Liver (tissue), 3 donors: ENCODE results near the gene B4GALT3.
A peak's percentile ranks its signal among the peaks of the same experiment; 100 is the strongest.

ENCODE experiments used
- ATF3 ChIP-seq: IDR thresholded peaks from 2 replicates; pipeline ENCODE4 v1.6.1; 2016; ENCODE audit warnings: antibody characterized with exemption
- CTCF ChIP-seq: fragments of 150-350 bp; IDR thresholded peaks from 2 replicates; pipeline ENCODE4 v1.5.1; 2017; ENCODE audit warnings: improper control_type of control experiment, low read depth, low read length; ENCODE audit not compliant: missing input control
- FOXA1 ChIP-seq: IDR thresholded peaks from 2 replicates; pipeline ENCODE4 v1.6.1; 2016; ENCODE audit warnings: antibody characterized with exemption
- GABPA ChIP-seq, 2 donors: IDR thresholded peaks in 1 of 2; conservative IDR thresholded peaks in 1 of 2; 2 replicates each; pipeline ENCODE4 v1.6.1; 2016; ENCODE audit warnings: antibody characterized with exemption in 2 of 2, mild to moderate bottlenecking in 1 of 2, moderate library complexity in 1 of 2
- JUND ChIP-seq, 2 donors: IDR thresholded peaks; 2 replicates each; pipeline ENCODE4 v1.6.1; 2016; ENCODE audit warnings: antibody characterized with exemption in 2 of 2
- MAX ChIP-seq: IDR thresholded peaks from 2 replicates; pipeline ENCODE4 v1.6.1; 2016; ENCODE audit warnings: antibody characterized with exemption
- RAD21 ChIP-seq, 2 donors: IDR thresholded peaks; 2 replicates each; pipeline ENCODE4 v1.6.1; 2016; ENCODE audit warnings: antibody characterized with exemption in 2 of 2, mild to moderate bottlenecking in 2 of 2
- REST ChIP-seq: IDR thresholded peaks from 2 replicates; pipeline ENCODE4 v1.6.1; 2016; ENCODE audit warnings: antibody characterized with exemption, mild to moderate bottlenecking
- RXRA ChIP-seq, 2 donors: IDR thresholded peaks; 2 replicates each; pipeline ENCODE4 v1.6.1; 2017 to 2018; ENCODE audit warnings: antibody characterized with exemption in 2 of 2, mild to moderate bottlenecking in 1 of 2
- TAF1 ChIP-seq: conservative IDR thresholded peaks from 2 replicates; pipeline ENCODE4 v1.6.1; 2016; ENCODE audit warnings: antibody characterized with exemption, mild to moderate bottlenecking
- YY1 ChIP-seq: IDR thresholded peaks from 2 replicates; pipeline ENCODE4 v1.6.1; 2016; ENCODE audit warnings: antibody characterized with exemption, mild to moderate bottlenecking
- ZBTB33 ChIP-seq: IDR thresholded peaks from 2 replicates; pipeline ENCODE4 v1.6.1; 2016; ENCODE audit warnings: antibody characterized with exemption
- donor health status: healthy.
- donor health status: healthy.

- peak in 1 of 2 donors; percentile 67 for TF ChIP-seq JUND (IDR thresholded peaks at IDR 0.05)
- TF ChIP-seq REST = peak; percentile 89
- TF ChIP-seq ATF3 = no peak
- TF ChIP-seq CTCF = peak; percentile 37
- TF ChIP-seq ZBTB33 = peak; percentile 52
- TF ChIP-seq RAD21 (IDR thresholded peaks at IDR 0.05) = peak; percentile 76 to 80
- TF ChIP-seq RXRA (IDR thresholded peaks at IDR 0.05) = peak; percentile 52 to 69
- TF ChIP-seq YY1 = peak; percentile 100
- TF ChIP-seq GABPA (IDR thresholded peaks at IDR 0.05 in 1 of 2, conservative IDR thresholded peaks at IDR 0.05 in 1 of 2) = peak in 1 of 2 donors; percentile 26
- peak; percentile 61 for TF ChIP-seq FOXA1
- no peak for TF ChIP-seq MAX
- TF ChIP-seq TAF1 = peak; percentile 58
Observed at GRCh38 chr1:161225534-161226319, 48.4 kb upstream of the B4GALT3 start, which contains the start of gene TOMM40L.
